HG03135 (cell line): ENCODE results near the gene ZKSCAN7.
"Not testable (repeated sequence)": the region's sequence is repeated elsewhere in the genome, so short reads cannot be mapped to it uniquely, and the experiment has no call there.

ENCODE experiments used
- ATAC-seq: cut with Tn5 transposase; IDR thresholded peaks from one replicate; pipeline ENCODE4 v1.9.1; 2021; ENCODE audit warnings: mild to moderate bottlenecking, moderate library complexity; ENCODE audit not compliant: unreplicated experiment

The ZKSCAN7 gene

GRCh38 chr3:44576613-44577012 lies 21.6 kb downstream of the ZKSCAN7 start:
- no peak for ATAC-seq

GRCh38 chr3:44577354-44577952 lies 22.5 kb downstream of the ZKSCAN7 start:
- not testable (repeated sequence) for ATAC-seq

GRCh38 chr3:44578316-44578715 lies 23.3 kb downstream of the ZKSCAN7 start:
- ATAC-seq: not testable (repeated sequence)

DNA sequence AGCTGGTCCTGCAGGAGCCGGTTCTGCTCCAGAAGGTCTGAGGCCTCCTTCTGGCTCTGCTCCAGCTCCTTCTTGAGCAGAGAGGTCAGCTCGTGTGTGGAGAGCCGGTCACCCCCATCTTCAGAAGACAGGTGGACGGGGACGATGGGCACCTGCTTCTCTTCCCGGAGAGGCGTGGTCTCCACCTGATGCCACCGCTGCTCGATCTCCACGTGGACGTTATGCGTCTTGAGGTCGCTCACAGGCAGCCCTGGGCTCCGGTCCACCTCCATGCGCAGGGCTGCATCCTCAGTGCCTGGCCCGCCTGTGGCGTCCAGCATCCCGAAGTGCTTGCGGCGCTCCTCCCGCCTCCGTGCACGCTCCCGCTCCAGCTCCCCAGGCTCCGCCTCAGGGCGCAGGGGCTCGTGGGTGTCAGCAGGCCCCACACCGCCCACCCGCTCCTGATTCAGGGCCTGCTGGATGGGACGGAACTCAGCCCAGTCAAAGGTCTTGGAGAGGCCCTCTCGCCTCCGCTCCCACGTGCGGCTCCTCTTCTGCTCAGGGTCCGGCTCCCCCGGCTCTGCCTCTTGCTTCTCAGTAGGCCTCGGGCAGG lies 24.0 kb downstream of the ZKSCAN7 start:
- not testable (repeated sequence) for ATAC-seq

DNA sequence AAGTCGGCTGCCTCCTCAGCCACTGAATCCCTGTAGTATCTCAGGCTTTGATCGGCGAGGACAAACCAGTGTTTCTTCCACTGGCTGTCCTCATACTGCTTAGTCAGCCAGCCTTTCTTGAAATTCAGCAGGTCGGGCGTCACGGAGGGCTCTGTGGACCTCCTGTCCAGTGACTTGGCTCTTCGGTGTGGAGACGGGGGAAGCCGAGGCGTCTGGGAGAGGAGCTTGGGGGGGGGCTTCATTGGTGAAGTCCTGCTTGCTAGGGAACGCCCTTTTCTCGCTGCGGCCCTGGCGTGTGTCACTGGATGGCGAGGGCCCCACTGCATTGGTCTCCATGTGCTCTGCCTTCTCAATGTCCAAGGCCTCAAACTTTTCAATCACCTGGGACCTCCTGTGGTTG lies 24.8 kb downstream of the ZKSCAN7 start:
- not testable (repeated sequence) for ATAC-seq

- not testable (repeated sequence) for ATAC-seq
Measured at GRCh38 chr3:44580971-44581370, 26.0 kb downstream of the ZKSCAN7 start.

DNA sequence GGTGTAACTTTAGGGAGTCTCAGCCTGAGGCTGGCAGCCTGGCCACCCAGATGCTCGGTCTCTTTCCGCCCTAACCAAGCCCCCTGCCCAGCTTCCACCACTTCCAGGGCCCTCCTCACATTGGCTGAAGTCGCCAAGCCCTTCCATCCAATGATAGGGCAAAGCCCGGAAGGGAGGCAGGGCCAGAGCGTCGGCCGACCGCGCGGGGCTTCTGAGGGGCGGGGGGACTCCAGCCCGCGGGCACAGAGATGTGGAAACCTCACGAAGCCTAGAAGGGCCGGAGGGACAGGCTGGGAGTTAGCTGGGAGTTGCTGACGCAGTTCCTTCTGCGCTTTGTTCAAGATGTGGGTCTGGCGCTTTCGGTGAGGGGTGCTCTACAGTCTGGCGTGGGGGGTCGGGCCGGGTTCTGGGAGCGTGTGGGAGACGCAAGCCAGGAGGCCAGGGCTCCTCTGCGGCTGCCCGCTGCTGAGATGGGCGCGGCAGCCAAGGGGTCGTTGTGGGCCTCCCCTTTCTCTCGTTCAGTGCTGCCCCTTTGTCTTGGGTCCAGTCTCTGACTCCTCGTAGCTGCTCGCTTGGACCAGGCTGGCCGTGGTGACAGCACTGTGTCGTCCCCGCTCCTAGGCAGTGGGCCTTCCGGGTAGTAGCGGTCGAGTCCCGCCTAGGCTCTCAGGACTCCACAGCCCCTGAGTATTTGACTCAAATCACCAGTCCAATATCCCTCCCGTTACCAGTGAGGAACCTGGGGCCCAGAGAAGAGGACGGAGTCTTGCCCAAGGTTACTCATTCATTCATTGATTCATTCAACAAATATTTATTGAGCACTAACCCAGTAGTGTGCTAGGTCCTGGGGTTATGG lies 29.9 kb downstream of the ZKSCAN7 start, which contains the start of gene ZNF660:
ZNF660 (plus strand) TSS at position 319 of the 856 bp plus-strand sequence. CDS start 9,230 bp downstream, outside the sequence.
- no peak for ATAC-seq

GRCh38 chr3:44596621-44597020 lies 41.6 kb downstream of the ZKSCAN7 start:
- ATAC-seq: no peak

DNA sequence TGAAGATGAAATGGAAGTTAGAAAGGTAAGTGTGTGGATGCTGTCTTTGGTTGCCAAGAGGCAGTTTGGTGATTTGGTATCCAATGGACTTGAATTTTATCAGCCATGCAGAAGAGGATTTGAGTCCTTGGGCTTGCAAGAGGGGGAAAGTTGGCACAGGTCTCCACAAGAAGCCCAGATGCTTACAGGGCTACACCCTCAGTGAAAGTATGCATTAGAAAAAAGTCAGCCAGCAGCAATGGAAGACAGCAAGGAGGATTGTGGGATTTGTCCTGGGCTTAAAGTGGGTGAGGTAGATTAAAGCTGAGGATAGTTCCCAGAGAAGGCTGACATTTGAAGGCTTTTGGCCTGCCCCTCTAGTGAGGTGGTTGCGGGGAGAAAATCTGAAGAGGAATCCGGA lies 46.8 kb downstream of the ZKSCAN7 start:
- ATAC-seq: no peak

DNA sequence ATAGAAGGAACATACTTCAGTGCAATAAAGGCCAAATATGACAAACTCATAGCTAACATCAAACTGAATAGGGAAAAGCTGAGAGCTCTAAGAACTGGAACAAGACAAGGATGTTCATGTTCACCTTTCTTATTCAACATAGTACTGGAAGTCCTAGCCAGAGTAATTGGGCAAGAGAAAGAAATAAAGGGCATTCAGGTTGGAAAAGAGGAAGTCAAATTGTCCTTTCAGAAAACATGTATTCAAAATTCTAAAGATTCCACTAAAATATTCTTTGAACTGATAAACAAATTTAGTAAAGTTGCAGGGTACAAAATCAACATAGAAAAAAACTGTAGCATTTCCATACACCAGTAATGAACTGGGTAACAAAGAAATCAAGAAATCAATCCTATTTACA lies 57.7 kb downstream of the ZKSCAN7 start:
- no peak for ATAC-seq
